Mucosa of rectum (tissue), 2 donors: ENCODE results near the gene WNT7A.

ENCODE experiments used
- H3K27ac ChIP-seq, 2 donors: one replicate each; pipeline ENCODE4 v1.7.0; 2013; ENCODE audit warnings: inconsistent platforms in 2 of 2, low read depth in 2 of 2, low read length in 2 of 2
- H3K27me3 ChIP-seq, 2 donors: one replicate each; pipeline ENCODE4 v1.7.0; 2013; ENCODE audit warnings: low read length in 2 of 2; ENCODE audit not compliant: control insufficient read depth in 2 of 2, insufficient read depth in 2 of 2
- H3K36me3 ChIP-seq, 2 donors: one replicate each; pipeline ENCODE4 v1.7.0; 2013; ENCODE audit warnings: low read length in 2 of 2; ENCODE audit not compliant: control insufficient read depth in 2 of 2, insufficient read depth in 2 of 2
- H3K4me1 ChIP-seq, 2 donors: one replicate each; pipeline ENCODE4 v1.7.0; 2013; ENCODE audit warnings: low read length in 2 of 2, mild to moderate bottlenecking in 1 of 2; ENCODE audit not compliant: control insufficient read depth in 2 of 2, insufficient read depth in 2 of 2
- H3K4me3 ChIP-seq, 2 donors: one replicate each; pipeline ENCODE4 v1.7.0; 2013; ENCODE audit warnings: low read length in 2 of 2
- H3K9ac ChIP-seq, 2 donors: one replicate each; pipeline ENCODE4 v1.7.0; 2013; ENCODE audit warnings: low read length in 2 of 2, low read depth in 1 of 2, mild to moderate bottlenecking in 1 of 2
- H3K9me3 ChIP-seq, 2 donors: one replicate each; pipeline ENCODE4 v1.7.0; 2013; ENCODE audit warnings: low read length in 2 of 2; ENCODE audit not compliant: control insufficient read depth in 2 of 2
- donor health status: healthy.
- donor health status: Normal muscosa, but diverticular disease.

Gene WNT7A

GRCh38 chr3:13776253-13777050, 103.4 kb downstream of the WNT7A start:
- H3K9me3 ChIP-seq = no peaks in the 10 kb centered on the region
- H3K27me3 ChIP-seq = peaks cover 4% of the 10 kb centered on the region in 2 donors
- H3K36me3 ChIP-seq = no peaks in the 10 kb centered on the region
- H3K4me1 ChIP-seq = no peaks in the 10 kb centered on the region
- H3K4me3 ChIP-seq = no peak overlapping the region
- H3K9ac ChIP-seq = no peak overlapping the region
- H3K27ac ChIP-seq = no peak overlapping the region

DNA sequence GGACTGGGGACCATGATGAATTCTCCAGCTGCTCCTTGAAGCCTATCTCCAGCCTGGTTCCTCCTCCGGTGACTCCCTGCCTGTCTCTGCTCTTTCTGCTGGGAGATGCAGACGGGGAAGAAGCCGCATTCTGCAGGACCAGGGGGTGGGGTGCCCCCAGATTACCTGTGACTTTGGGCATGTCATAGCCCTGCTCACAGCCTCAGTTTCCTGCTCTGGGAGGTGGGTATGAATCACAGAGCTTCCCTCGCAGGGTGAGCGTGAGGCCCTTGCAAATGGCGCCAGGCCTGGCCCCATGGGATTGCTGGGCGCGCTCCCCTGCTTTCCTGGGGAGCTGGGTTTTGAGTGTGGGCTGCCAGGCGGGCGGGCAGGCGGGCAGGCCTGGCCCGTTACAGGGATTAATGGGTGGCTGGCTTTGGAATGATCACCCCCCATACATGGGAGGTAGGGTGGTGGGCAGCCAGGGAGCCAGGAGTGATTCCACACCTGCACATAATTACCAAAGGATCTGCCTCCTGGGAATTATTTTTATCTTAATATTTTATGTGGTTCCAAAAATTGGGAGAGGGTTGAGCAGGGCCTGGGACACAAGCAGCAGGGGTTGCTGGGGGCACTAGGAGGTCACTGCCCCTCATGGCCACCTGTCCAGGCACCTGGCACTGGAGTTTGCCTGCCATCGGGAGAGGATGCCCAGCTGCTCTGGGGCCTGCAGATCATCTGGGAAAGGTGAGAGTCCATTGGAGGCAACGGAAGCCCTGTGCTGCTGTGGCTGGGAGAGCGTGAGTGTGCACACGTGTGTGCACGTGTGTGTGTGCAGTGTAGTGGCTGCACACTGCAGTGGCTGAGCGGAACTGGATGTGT, 106.8 kb downstream of the WNT7A start:
- H3K9me3 ChIP-seq = no peaks in the 10 kb centered on the region
- H3K4me1 ChIP-seq = no peaks in the 10 kb centered on the region
- peaks cover 2 to 4% of the 10 kb centered on the region in 2 donors for H3K27me3 ChIP-seq
- H3K27ac ChIP-seq = no peak overlapping the region
- no peak overlapping the region for H3K9ac ChIP-seq
- no peaks in the 10 kb centered on the region for H3K36me3 ChIP-seq
- no peak overlapping the region for H3K4me3 ChIP-seq

DNA sequence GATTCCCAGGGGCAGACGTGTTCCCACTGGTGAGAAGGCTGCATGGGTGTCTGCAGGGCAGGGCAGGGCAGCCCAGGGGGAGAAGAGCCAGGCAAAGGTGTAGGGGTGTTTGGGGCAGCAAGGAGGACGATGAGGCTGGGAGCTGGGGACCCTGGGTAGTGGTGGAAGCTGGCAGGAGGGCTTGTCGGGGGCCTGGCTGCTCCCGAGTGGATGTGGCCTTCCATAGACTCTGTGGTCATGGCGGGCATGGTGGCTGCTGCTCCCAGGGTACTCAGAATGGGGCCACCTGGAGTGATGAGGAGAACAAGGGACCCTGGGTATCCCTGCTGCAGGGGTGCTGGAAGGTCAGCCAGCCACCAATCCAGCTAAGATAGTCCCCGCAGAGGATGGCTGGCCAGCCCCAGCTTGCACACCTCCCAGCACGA, 107.5 kb downstream of the WNT7A start:
- no peak overlapping the region for H3K9ac ChIP-seq
- H3K27me3 ChIP-seq = peaks cover 2 to 4% of the 10 kb centered on the region in 2 donors
- no peaks in the 10 kb centered on the region for H3K36me3 ChIP-seq
- H3K4me3 ChIP-seq = no peak overlapping the region
- H3K4me1 ChIP-seq = no peaks in the 10 kb centered on the region
- H3K27ac ChIP-seq = no peak overlapping the region
- H3K9me3 ChIP-seq = no peaks in the 10 kb centered on the region

- Histone ChIP-seq H3K36me3 (no peaks in the 10 kb centered on the region), H3K4me3 (no peak overlapping the region), H3K27me3 (peaks cover 2 to 3% of the 10 kb centered on the region in 2 donors), H3K9me3 (no peaks in the 10 kb centered on the region), H3K9ac (no peak overlapping the region), H3K4me1 (no peaks in the 10 kb centered on the region), H3K27ac (no peak overlapping the region)
Observed at GRCh38 chr3:13771496-13771895, 108.4 kb downstream of the WNT7A start.

DNA sequence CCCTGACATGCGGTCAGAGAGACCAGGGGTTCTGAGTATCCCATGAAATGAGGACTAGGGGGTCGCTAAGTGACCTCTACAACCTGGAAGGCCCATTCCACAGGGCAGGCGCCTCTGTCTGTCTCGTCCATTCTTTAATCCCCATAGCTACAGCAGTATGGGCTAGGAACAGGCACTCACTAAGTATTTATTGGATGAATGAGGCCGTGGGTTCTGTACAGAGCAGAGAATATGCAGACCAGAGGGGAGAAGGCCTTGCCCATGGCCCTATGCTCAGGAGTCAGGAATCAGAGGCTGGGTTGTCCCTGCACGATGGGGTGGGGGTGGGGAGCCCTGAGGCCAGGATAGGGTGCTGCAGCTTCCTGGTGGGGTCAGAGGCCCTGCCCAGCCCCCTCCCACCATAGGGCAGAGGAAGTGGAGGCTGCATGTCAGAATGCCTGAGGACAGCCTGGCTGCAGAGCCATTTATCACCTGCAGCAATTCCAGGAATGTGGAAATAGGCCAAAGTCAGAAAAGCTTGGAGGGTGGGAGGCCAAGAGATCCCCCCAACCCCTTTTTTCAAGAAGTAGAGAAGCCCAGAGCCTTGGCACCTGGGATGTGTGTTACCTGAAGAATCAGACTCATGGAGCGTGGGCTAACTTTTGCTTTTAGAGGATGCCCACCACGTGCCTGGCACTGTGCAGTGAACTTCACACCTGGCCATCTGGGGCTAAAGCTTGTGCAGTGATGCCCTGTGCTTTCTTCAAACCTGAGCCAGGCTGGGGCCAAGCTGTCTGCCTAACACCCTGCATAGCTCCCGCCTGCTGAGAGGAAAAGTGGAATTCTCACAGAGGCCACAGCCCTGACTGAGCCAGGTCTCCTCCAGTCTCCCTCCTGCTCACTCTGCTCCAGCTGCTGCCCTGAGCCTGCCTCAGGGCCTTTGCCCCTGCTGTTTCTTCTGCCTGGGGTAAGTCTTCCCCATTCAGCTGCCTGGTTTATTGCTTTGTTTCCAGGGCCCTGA, 109.4 kb downstream of the WNT7A start:
- Histone ChIP-seq H3K9me3 (no peaks in the 10 kb centered on the region), H3K4me3 (no peak overlapping the region), H3K27me3 (peaks cover 0 to 2% of the 10 kb centered on the region in 2 donors), H3K36me3 (no peaks in the 10 kb centered on the region), H3K4me1 (no peaks in the 10 kb centered on the region), H3K9ac (no peak overlapping the region), H3K27ac (no peak overlapping the region)

DNA sequence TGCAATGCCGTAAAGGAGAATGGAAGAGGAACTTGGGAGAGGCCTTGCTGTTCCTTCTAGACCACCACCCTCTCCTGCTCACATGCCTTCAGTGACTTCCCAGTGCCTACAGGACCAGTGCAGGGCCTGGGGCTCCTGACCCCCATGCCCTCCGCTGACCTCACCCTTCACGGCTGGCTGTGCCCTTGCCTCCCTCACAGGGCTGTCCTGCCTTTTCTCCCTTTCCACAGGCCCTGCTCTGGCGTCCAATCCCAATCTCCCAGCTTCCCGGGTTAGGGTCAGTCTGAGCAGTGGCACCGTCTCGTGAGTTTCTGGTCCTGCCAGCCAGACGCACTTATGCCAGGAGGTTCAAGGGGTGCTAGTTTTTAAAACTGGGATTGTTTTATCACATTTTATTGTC, 110.4 kb downstream of the WNT7A start:
- Histone ChIP-seq H3K27me3 (peaks cover 0 to 2% of the 10 kb centered on the region in 2 donors), H3K9me3 (no peaks in the 10 kb centered on the region), H3K27ac (no peak overlapping the region), H3K9ac (no peak overlapping the region), H3K4me1 (no peaks in the 10 kb centered on the region), H3K4me3 (no peak overlapping the region), H3K36me3 (no peaks in the 10 kb centered on the region)

GRCh38 chr3:13768453-13768852, 111.4 kb downstream of the WNT7A start:
- no peaks in the 10 kb centered on the region for H3K36me3 ChIP-seq
- H3K9ac ChIP-seq = no peak overlapping the region
- no peak overlapping the region for H3K4me3 ChIP-seq
- H3K4me1 ChIP-seq = no peaks in the 10 kb centered on the region
- peaks cover 0 to 1% of the 10 kb centered on the region in 2 donors for H3K27me3 ChIP-seq
- no peaks in the 10 kb centered on the region for H3K9me3 ChIP-seq
- H3K27ac ChIP-seq = no peak overlapping the region

- Histone ChIP-seq H3K9me3 (no peaks in the 10 kb centered on the region), H3K4me1 (no peaks in the 10 kb centered on the region), H3K4me3 (no peak overlapping the region), H3K36me3 (no peaks in the 10 kb centered on the region), H3K27me3 (no peaks in the 10 kb centered on the region), H3K27ac (no peak overlapping the region), H3K9ac (no peak overlapping the region)
Observed at GRCh38 chr3:13767896-13768295, 112.0 kb downstream of the WNT7A start.

- H3K9me3 ChIP-seq = no peaks in the 10 kb centered on the region
- H3K27ac ChIP-seq = no peak overlapping the region
- no peaks in the 10 kb centered on the region for H3K27me3 ChIP-seq
- H3K4me3 ChIP-seq = no peak overlapping the region
- H3K36me3 ChIP-seq = no peaks in the 10 kb centered on the region
- H3K4me1 ChIP-seq = no peaks in the 10 kb centered on the region
- no peak overlapping the region for H3K9ac ChIP-seq
Observed at GRCh38 chr3:13767030-13767429, 112.8 kb downstream of the WNT7A start.
